ENCODE measurements around the gene DMC1. TPM values are rescaled to one million over a fixed set of nuclear protein-coding genes. Genes with fewer than 3 reads are reported as not detected.
A peak's percentile ranks its signal among the peaks of the same experiment; 100 is the strongest.
"Not testable (repeated sequence)": the region's sequence is repeated elsewhere in the genome, so short reads cannot be mapped to it uniquely, and the experiment has no call there.

Gene DMC1, protein sequence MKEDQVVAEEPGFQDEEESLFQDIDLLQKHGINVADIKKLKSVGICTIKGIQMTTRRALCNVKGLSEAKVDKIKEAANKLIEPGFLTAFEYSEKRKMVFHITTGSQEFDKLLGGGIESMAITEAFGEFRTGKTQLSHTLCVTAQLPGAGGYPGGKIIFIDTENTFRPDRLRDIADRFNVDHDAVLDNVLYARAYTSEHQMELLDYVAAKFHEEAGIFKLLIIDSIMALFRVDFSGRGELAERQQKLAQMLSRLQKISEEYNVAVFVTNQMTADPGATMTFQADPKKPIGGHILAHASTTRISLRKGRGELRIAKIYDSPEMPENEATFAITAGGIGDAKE
- 1 to 10 TPM; 1.4 to 2.4 TPM for total RNA-seq
- long read RNA-seq, donor 1, partial matches to known transcripts = 0 of 1 reads
- long read RNA-seq, donor 1, other reads (novel, unspliced or antisense) = 1 of 1 reads
- long read RNA-seq, donor 2, partial matches to known transcripts = 0 of 1 reads
- long read RNA-seq, donor 2, other reads (novel, unspliced or antisense) = 1 of 1 reads

DNA sequence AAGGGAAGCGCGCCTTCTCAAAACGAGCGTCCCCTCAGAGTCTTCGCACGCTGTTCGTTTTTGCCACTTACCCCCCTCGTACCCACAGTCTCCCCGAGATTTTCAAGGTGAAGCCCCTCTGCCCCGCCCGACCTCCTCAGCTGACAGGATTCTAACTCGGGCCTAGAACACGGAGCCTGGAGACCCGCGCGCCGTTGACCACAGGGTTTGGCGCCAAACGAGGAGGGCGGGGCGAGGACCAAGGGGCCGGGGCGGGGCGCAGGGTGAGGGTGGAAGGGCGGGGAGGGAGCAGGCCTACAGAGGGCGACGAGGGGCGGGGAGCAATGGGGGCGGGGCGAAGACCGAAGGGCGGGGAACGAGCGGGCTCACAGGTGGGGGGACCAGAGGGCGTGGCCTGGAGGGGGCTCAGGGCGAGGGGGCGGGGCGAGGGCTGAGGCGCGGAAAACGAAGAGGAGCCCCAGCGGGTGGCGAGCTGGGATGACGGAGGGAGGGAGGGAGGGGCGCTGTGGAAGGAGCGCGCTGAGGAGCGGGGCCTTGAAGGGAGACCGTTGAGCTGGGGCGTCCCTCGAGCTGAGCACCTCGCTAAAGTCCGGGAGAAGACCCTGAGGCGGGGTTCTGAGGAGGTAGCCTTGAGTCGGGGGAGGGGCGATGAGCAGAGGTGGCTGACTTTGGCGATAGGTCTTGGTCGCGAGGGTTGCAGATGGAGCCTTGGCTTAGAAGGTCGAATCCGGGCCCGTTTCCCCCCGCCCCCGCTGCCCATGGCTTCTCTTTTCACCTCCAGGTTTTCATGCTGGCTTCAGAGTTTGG, at the start of gene DMC1:
Gene DMC1 (minus strand): TSS at position 212 of the 807 bp plus-strand sequence. CDS start 1,927 bp downstream, outside the sequence.
- DNase-seq (ENCODE audit: low spot score) = peak; percentile 96
- intact Hi-C loops (cut with DNase I) = loop anchor here in 1 of 2 donors (5.0 to 10.0 kb wide), 2 partner anchors 153 to 525 kb away; no protein-coding TSS in a partner anchor

- DNase-seq (ENCODE audit: low spot score) = no peak
- intact Hi-C loops (cut with DNase I) = no loop called here
These were observed 48.7 kb upstream of the DMC1 start for GRCh38 chr22:38618682-38619081.

GRCh38 chr22:38618258-38618657, 48.3 kb upstream of the DMC1 start:
- no peak for DNase-seq (ENCODE audit: low spot score)
- intact Hi-C loops (cut with DNase I) = no loop called here

GRCh38 chr22:38615064-38615405, 45.1 kb upstream of the DMC1 start:
- DNase-seq (ENCODE audit: low spot score); intact Hi-C loops (cut with DNase I): not testable (repeated sequence)

GRCh38 chr22:38614332-38615063, 44.5 kb upstream of the DMC1 start:
- intact Hi-C loops (cut with DNase I) = no loop called here
- no peak for DNase-seq (ENCODE audit: low spot score)

GRCh38 chr22:38613588-38613987, 43.6 kb upstream of the DMC1 start:
- intact Hi-C loops (cut with DNase I) = no loop called here
- no peak for DNase-seq (ENCODE audit: low spot score)

GRCh38 chr22:38612217-38613006, 42.4 kb upstream of the DMC1 start:
- intact Hi-C loops (cut with DNase I) = no loop called here
- DNase-seq (ENCODE audit: low spot score) = no peak

DNA sequence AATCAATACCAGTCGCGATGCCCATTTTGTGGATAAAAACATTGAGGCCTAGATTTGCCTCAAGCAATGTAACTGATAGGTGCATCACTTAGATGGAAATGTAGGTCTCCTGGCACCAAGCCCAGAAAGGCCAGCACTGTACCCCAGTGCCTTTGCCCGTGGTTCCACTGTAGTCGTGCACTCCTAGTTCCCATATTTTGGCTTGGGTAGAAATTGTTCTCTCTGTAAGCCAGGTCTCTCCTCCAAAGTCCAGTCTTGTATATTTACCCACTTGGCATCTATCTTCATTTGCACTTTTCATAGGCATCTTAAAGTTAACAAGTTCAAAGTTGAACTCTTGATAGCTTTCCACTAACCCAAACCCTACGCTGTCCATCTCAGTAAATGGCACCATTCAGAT, 41.6 kb upstream of the DMC1 start:
- intact Hi-C loops (cut with DNase I) = no loop called here
- no peak for DNase-seq (ENCODE audit: low spot score)

DNA sequence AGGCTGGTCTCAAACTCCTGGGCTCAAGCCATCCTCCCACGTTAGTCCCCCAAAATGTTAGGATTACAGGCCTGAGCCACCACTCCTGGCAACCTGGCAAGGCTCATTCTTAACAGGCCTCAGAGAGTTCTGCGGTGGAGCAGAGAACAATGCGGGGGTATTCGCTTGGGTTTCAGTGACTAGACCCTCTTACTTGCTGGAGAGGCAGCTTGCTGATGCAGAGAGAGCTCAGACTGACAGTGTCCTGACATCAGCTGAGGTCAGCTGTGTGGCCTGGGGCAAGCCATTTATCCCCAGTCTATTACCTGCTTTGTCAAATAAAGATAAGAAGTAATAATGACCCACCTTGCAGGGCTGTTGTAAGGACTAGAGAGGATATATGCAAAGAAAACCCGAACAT, 40.3 kb upstream of the DMC1 start:
- intact Hi-C loops (cut with DNase I) = no loop called here
- no peak for DNase-seq (ENCODE audit: low spot score)

DNA sequence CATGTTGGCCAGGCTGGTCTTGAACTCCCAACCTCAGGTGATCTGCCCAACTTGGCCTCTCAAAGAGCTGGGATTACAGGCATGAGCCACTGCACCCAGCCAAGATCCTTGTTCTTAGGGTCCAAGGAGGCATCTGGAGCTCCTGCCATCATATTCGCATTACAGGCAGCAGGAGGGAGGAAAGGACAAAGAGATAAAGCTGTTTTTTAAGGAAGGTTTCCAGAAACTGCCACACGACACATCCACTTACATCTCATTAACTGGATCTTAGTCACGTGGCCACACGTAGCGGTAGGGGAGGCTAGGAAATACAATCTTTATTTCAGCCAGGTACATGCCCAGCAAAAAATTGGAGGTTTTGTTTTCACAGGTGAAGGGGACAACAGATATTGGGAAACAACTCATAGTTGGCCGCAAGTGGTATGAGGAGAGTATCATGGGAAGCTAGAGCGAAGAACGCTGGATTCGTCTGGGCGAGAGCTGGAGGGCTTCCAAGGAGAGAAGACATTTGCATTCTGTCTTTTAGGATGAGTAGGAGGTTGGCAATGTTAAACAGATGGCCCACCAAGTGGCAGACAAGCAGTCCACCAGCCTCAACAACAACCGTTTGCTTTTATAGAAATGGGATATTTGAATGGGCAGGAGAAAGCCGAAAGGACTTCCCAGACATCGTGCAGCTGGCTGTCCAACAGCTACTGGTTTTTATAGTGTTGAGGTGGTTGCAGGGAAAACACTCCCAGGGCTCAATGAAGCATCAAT, 39.2 kb upstream of the DMC1 start:
- no peak for DNase-seq (ENCODE audit: low spot score)
- intact Hi-C loops (cut with DNase I) = no loop called here

GRCh38 chr22:38607680-38608079, 37.7 kb upstream of the DMC1 start:
- DNase-seq (ENCODE audit: low spot score) = no peak

GRCh38 chr22:38602166-38602565, 32.2 kb upstream of the DMC1 start:
- intact Hi-C loops (cut with DNase I) = no loop called here
- DNase-seq (ENCODE audit: low spot score) = no peak

More at GRCh38 chr22:38607680-38608079, 37.7 kb upstream of the DMC1 start:
- intact Hi-C loops (cut with DNase I) = no loop called here

- DNase-seq (ENCODE audit: low spot score) = no peak
- intact Hi-C loops (cut with DNase I) = no loop called here
These were observed 31.3 kb upstream of the DMC1 start for GRCh38 chr22:38601221-38601764.

GRCh38 chr22:38599466-38599865, 29.5 kb upstream of the DMC1 start:
- no peak for DNase-seq (ENCODE audit: low spot score)
- intact Hi-C loops (cut with DNase I) = no loop called here

DNA sequence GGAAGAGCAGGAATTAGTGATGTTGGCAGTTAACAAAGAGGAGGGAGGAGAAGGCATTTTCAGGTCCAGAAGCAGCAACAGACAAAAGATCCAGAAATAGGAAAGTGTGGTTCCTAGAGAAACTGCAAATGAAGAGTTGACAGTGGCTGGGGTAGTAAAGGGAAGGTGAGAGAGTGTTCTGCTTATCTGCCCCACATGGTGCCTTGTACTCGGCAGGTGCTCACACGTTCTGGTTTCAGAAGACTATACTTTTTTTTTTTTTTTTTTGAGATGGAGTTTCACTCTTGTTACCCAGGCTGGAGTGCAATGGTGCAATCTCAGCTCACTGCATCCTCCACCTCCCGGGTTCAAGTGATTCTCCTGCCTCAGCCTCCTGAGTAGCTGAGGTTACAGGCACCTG, 12.9 kb upstream of the DMC1 start:
- intact Hi-C loops (cut with DNase I); DNase-seq (ENCODE audit: low spot score): not testable (repeated sequence)

GRCh38 chr22:38578505-38578904, 8.5 kb upstream of the DMC1 start:
- no peak for DNase-seq (ENCODE audit: low spot score)
- intact Hi-C loops (cut with DNase I) = loop anchor here in 1 of 2 donors (10.0 kb wide), 1 partner anchor 534 kb away; no protein-coding TSS in a partner anchor

DNA sequence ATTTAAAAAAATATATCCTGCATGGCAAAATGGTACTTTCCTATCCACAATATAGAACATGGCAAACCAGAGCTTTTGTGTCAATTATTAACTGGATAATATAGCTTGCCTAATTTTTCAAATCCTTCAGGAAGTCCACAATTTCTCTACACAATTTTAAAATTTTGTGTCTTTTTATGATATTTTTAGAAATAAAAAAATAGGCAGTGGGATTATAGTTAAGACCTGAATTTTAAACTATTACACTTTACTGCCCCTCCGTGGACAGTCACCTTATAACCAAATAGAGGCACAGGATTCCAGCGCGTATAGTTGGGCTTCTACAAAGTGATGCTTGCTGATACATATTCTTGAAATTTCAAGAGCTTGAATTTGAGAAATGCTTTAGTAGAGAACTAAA, 2.1 kb upstream of the DMC1 start:
- intact Hi-C loops (cut with DNase I) = loop anchor here in 1 of 2 donors (5.0 to 10.0 kb wide), 2 partner anchors 155 to 527 kb away; no protein-coding TSS in a partner anchor
- DNase-seq (ENCODE audit: low spot score) = no peak

All from posterior vena cava (tissue), 2 donors.